IPS-NIHi7 (cell line): Measurements from ENCODE around the gene EFTUD2.

Experiments used
- DNase-seq: peaks from one replicate; pipeline ENCODE4 v3.0.0; 2012; ENCODE audit warnings: mixed read lengths; ENCODE audit errors: extremely low spot score

Gene EFTUD2

GRCh38 chr17:44910231-44911106 lies 11.2 kb upstream of the EFTUD2 start:
- DNase-seq = no peak

- no peak for DNase-seq
Measured at GRCh38 chr17:44909681-44910144, 10.5 kb upstream of the EFTUD2 start.

- DNase-seq = no peak
Measured at GRCh38 chr17:44908761-44909326, 9.6 kb upstream of the EFTUD2 start.

GRCh38 chr17:44907729-44908470 lies 8.7 kb upstream of the EFTUD2 start:
- DNase-seq = no peak

- no peak for DNase-seq
Measured at GRCh38 chr17:44906763-44907728, 7.8 kb upstream of the EFTUD2 start.

- no peak for DNase-seq
Measured at GRCh38 chr17:44906010-44906646, 6.9 kb upstream of the EFTUD2 start.

GRCh38 chr17:44905006-44906000 lies 6.1 kb upstream of the EFTUD2 start:
- DNase-seq = no peak

GRCh38 chr17:44904001-44904984 lies 5.0 kb upstream of the EFTUD2 start:
- DNase-seq = no peak

- DNase-seq = no peak
Measured at GRCh38 chr17:44903012-44903685, 3.9 kb upstream of the EFTUD2 start.

GRCh38 chr17:44902135-44902760 lies 3.0 kb upstream of the EFTUD2 start:
- DNase-seq = no peak

- DNase-seq = no peak
Measured at GRCh38 chr17:44901411-44901921, 2.2 kb upstream of the EFTUD2 start.

GRCh38 chr17:44900894-44901293 lies 1.6 kb upstream of the EFTUD2 start:
- DNase-seq = no peak

- no peak for DNase-seq
Measured at GRCh38 chr17:44898768-44899073, 524 bp downstream of the EFTUD2 start.

- no peak for DNase-seq
Measured at GRCh38 chr17:44894642-44895041, 4.6 kb downstream of the EFTUD2 start.

GRCh38 chr17:44892250-44892649 lies 7.0 kb downstream of the EFTUD2 start:
- no peak for DNase-seq

- DNase-seq = no peak
Measured at GRCh38 chr17:44889003-44889402, 10.2 kb downstream of the EFTUD2 start.
